ENCODE data around the gene EIF5A. TPM values are rescaled to one million over a fixed set of nuclear protein-coding genes. Genes with fewer than 3 reads are reported as not detected.

Gene EIF5A
- total and polyA plus RNA-seq, 9 of the 15 experiments (the other 6 are each of a cell fraction or from before 2014, with no cell fraction given) = 22.9 to 1,163 (median 772) TPM

DNA sequence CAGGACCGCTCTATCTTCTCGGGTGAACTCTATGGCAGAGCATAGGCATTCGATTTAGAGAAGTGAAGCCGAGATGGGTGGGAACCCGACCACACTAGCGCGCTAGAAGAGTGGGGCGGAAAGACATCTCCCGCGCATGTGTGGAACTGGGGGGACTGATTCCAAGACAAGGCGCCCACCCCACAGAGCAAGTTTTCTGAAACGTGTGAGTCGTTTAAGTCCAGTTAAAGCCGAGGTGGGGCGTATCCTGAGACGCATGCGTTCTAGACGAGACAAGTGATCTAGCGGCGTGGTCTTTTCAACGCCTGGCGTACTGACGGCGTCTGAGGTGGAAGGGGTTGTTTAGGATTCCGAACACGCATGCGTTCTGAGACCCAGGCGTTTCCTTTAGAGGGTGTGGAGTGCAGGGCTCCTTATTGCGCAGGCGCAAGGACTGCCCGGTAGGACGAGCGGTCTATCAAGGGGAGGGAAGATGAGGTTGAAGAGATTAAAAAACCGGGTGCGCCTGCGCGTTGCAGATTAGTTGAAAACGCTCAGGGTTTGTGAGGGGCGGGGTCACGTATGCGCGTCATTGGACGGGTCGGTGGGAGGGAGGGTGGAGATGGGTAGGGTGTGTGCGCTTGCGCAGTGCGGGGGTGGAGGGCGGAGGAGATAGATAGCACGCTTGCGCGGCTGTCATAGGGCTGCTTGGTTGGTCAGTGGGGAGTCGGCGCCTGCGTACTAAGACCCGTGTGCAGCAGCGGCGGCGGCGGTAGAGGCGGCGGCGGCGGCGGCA lies at the start of gene EIF5A (continued):
- TF ChIP-seq HCFC1 (IDR thresholded peaks at IDR 0.05; ENCODE audit: low read depth, low read length) (peak; percentile 75), NR2C1 (IDR thresholded peaks at IDR 0.05) (no peak), NR2C1 (tag; IDR thresholded peaks at IDR 0.05) (no peak), ZNF347 (CRISPR knock-in tag; IDR thresholded peaks at IDR 0.05; ENCODE audit: low read depth) (no peak), BHLHE40 (IDR thresholded peaks at IDR 0.05; ENCODE audit: low read length) (no peak), CAMTA2 (CRISPR knock-in tag; conservative IDR thresholded peaks at IDR 0.05) (no peak), POLR2G (IDR thresholded peaks at IDR 0.05; ENCODE audit: low read depth, low read length) (peak; percentile 83), UBTF (IDR thresholded peaks at IDR 0.05; ENCODE audit: borderline replicate concordance in 1 of 2, low read depth in 2 of 2, low read length in 2 of 2) (no peak), SMC3 (conservative IDR thresholded peaks at IDR 0.05; ENCODE audit: insufficient read depth, low read depth, low read length) (no peak), ZBTB17 (CRISPR knock-in tag; IDR thresholded peaks at IDR 0.05) (peak; percentile 98), TARDBP (IDR thresholded peaks at IDR 0.05) (no peak), ZNF77 (CRISPR knock-in tag; IDR thresholded peaks at IDR 0.05) (no peak), PURB (CRISPR knock-in tag; IDR thresholded peaks at IDR 0.05; ENCODE audit: low read depth) (no peak), SAFB2 (IDR thresholded peaks at IDR 0.05; ENCODE audit: borderline replicate concordance, low read depth, low read length, severe bottlenecking) (no peak), SMAD4 (CRISPR knock-in tag; conservative IDR thresholded peaks at IDR 0.05) (peak; percentile 55), CTBP1 (IDR thresholded peaks at IDR 0.05; ENCODE audit: borderline replicate concordance) (peak; percentile 26; the same call in 1 of the 2 replicates), EWSR1 (IDR thresholded peaks at IDR 0.05; ENCODE audit: borderline replicate concordance, low read depth, partially characterized antibody) (no peak), ZEB2 (IDR thresholded peaks at IDR 0.05) (no peak), SOX6 (IDR thresholded peaks at IDR 0.05) (no peak), ZBTB8A (IDR thresholded peaks at IDR 0.05; ENCODE audit: partially characterized antibody) (no peak), MBD2 (IDR thresholded peaks at IDR 0.05; ENCODE audit: borderline replicate concordance, low read depth) (peak; percentile 46; the same call in 1 of the 2 replicates), SIX5 (IDR thresholded peaks at IDR 0.05; ENCODE audit: borderline replicate concordance in 1 of 2, insufficient read depth in 1 of 2, low read depth in 1 of 2, low read length in 2 of 2) (no peak), TAF7 (tag; IDR thresholded peaks at IDR 0.05) (peak; percentile 76)
- TF ChIP-seq, protein P1, sequence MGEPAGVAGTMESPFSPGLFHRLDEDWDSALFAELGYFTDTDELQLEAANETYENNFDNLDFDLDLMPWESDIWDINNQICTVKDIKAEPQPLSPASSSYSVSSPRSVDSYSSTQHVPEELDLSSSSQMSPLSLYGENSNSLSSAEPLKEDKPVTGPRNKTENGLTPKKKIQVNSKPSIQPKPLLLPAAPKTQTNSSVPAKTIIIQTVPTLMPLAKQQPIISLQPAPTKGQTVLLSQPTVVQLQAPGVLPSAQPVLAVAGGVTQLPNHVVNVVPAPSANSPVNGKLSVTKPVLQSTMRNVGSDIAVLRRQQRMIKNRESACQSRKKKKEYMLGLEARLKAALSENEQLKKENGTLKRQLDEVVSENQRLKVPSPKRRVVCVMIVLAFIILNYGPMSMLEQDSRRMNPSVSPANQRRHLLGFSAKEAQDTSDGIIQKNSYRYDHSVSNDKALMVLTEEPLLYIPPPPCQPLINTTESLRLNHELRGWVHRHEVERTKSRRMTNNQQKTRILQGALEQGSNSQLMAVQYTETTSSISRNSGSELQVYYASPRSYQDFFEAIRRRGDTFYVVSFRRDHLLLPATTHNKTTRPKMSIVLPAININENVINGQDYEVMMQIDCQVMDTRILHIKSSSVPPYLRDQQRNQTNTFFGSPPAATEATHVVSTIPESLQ (CRISPR knock-in tag; IDR thresholded peaks at IDR 0.05) = no peak
- TF ChIP-seq, protein P2, sequence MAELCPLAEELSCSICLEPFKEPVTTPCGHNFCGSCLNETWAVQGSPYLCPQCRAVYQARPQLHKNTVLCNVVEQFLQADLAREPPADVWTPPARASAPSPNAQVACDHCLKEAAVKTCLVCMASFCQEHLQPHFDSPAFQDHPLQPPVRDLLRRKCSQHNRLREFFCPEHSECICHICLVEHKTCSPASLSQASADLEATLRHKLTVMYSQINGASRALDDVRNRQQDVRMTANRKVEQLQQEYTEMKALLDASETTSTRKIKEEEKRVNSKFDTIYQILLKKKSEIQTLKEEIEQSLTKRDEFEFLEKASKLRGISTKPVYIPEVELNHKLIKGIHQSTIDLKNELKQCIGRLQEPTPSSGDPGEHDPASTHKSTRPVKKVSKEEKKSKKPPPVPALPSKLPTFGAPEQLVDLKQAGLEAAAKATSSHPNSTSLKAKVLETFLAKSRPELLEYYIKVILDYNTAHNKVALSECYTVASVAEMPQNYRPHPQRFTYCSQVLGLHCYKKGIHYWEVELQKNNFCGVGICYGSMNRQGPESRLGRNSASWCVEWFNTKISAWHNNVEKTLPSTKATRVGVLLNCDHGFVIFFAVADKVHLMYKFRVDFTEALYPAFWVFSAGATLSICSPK (IDR thresholded peaks at IDR 0.05; ENCODE audit: borderline replicate concordance) = no peak
